HL-60 (cell line): ENCODE data around the gene FAS.

Source experiments
- GABPA ChIP-seq: IDR thresholded peaks from 2 replicates; pipeline ENCODE4 v1.6.1; 2012; ENCODE audit warnings: low read depth
- POLR2AphosphoS5 ChIP-seq: IDR thresholded peaks from 2 replicates; pipeline ENCODE4 v1.6.1; 2012; ENCODE audit warnings: low read depth
- TF ChIP-seq, protein P1 (sequence below): IDR thresholded peaks from one replicate; pipeline ENCODE4 v1.5.1; 2011; ENCODE audit warnings: low read length, control low read depth, inconsistent platforms; ENCODE audit not compliant: insufficient read depth

DNA sequence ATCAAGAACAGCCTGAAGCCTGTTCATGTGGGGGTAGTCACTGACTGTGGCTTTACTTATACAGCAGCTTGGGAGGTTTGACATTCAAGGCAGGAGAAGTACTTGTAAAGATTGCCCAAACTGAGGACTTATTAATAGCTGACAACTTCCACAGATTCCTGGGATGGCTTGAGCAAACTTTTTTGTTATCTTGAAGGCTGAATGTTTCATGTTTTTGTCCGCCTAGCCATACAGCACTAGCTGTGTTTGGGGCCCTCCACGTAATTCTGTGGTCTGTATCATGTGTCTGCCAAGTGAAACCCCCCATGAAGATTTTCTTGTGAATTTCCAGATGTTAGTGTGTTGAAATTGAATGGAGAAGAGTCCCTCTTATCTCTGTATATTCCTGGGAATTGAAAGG is 38.6 kb downstream of the FAS start:
- TF ChIP-seq GABPA (no peak), POLR2AphosphoS5 (no peak)
- TF ChIP-seq, protein P1, sequence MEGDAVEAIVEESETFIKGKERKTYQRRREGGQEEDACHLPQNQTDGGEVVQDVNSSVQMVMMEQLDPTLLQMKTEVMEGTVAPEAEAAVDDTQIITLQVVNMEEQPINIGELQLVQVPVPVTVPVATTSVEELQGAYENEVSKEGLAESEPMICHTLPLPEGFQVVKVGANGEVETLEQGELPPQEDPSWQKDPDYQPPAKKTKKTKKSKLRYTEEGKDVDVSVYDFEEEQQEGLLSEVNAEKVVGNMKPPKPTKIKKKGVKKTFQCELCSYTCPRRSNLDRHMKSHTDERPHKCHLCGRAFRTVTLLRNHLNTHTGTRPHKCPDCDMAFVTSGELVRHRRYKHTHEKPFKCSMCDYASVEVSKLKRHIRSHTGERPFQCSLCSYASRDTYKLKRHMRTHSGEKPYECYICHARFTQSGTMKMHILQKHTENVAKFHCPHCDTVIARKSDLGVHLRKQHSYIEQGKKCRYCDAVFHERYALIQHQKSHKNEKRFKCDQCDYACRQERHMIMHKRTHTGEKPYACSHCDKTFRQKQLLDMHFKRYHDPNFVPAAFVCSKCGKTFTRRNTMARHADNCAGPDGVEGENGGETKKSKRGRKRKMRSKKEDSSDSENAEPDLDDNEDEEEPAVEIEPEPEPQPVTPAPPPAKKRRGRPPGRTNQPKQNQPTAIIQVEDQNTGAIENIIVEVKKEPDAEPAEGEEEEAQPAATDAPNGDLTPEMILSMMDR: no peak
